DOHH2 (cell line): ENCODE measurements around the gene GPATCH8.

Experiments used
- H3F3A ChIP-seq: fragments of 200-600 bp; sonication (generic), shearing (Covaris generic); 2 replicates; pipeline ENCODE4 v1.6.0; 2016; ENCODE audit warnings: antibody characterized with exemption, mild to moderate bottlenecking; ENCODE audit not compliant: control insufficient read depth, insufficient read depth
- H3K27ac ChIP-seq: fragments of 200-600 bp; sonication (generic); 2 replicates; pipeline ENCODE4 v1.5.1; 2014; ENCODE audit warnings: low read depth, mild to moderate bottlenecking, low read length, moderate library complexity
- H3K27me3 ChIP-seq: fragments of 200-600 bp; sonication (generic); 2 replicates; pipeline ENCODE4 v1.6.1; 2014; ENCODE audit warnings: mild to moderate bottlenecking, low read length, mixed read lengths; ENCODE audit not compliant: control insufficient read depth
- H3K36me3 ChIP-seq: fragments of 200-600 bp; sonication (generic); 2 replicates; pipeline ENCODE4 v1.6.1; 2014; ENCODE audit warnings: mild to moderate bottlenecking, low read length, moderate library complexity, mixed read lengths; ENCODE audit not compliant: control insufficient read depth
- H3K4me1 ChIP-seq: fragments of 200-600 bp; sonication (generic); 2 replicates; pipeline ENCODE4 v1.6.1; 2014; ENCODE audit warnings: mild to moderate bottlenecking, low read length, mixed read lengths; ENCODE audit not compliant: control insufficient read depth
- H3K4me2 ChIP-seq: fragments of 200-600 bp; sonication (generic); 2 replicates; pipeline ENCODE4 v1.6.0; 2014; ENCODE audit warnings: mild to moderate bottlenecking, low read length, moderate library complexity
- H3K4me3 ChIP-seq: fragments of 200-600 bp; sonication (generic); 2 replicates; pipeline ENCODE4 v1.5.1; 2014; ENCODE audit warnings: mild to moderate bottlenecking, low read length, mixed read lengths
- H3K79me2 ChIP-seq: fragments of 200-600 bp; sonication (generic); 2 replicates; pipeline ENCODE4 v1.6.1; 2014; ENCODE audit warnings: mild to moderate bottlenecking, low read length, mixed read lengths; ENCODE audit not compliant: control insufficient read depth
- H3K9me2 ChIP-seq: fragments of 200-600 bp; sonication (generic); replicated peaks from 2 replicates; pipeline ENCODE4 v1.6.1; 2014; ENCODE audit warnings: mild to moderate bottlenecking, low read length, mixed read lengths; ENCODE audit not compliant: control insufficient read depth
- H3K9me3 ChIP-seq: fragments of 200-600 bp; sonication (generic); 2 replicates; pipeline ENCODE4 v1.6.1; 2014; ENCODE audit warnings: antibody characterized with exemption, low read length, mixed read lengths; ENCODE audit not compliant: control insufficient read depth, insufficient read depth
- H4K20me1 ChIP-seq: fragments of 200-600 bp; sonication (generic); 2 replicates; pipeline ENCODE4 v1.6.0; 2014; ENCODE audit warnings: low read depth, mild to moderate bottlenecking, antibody characterized with exemption, low read length, moderate library complexity; ENCODE audit not compliant: control insufficient read depth, insufficient read depth
- EZH2phosphoT487 ChIP-seq: fragments of 200-600 bp; sonication (generic); IDR thresholded peaks from 2 replicates; pipeline ENCODE4 v1.6.1; 2017; ENCODE audit warnings: borderline replicate concordance, mild to moderate bottlenecking, antibody characterized with exemption, low read length, moderate library complexity, mixed read lengths
- TF ChIP-seq, protein P1 (sequence below): fragments of 200-600 bp; sonication (generic); IDR thresholded peaks from one replicate; pipeline ENCODE4 v1.5.1; 2014; ENCODE audit warnings: antibody characterized with exemption, mild to moderate bottlenecking, low read depth, low read length; ENCODE audit not compliant: poor library complexity, severe bottlenecking

Gene GPATCH8

DNA sequence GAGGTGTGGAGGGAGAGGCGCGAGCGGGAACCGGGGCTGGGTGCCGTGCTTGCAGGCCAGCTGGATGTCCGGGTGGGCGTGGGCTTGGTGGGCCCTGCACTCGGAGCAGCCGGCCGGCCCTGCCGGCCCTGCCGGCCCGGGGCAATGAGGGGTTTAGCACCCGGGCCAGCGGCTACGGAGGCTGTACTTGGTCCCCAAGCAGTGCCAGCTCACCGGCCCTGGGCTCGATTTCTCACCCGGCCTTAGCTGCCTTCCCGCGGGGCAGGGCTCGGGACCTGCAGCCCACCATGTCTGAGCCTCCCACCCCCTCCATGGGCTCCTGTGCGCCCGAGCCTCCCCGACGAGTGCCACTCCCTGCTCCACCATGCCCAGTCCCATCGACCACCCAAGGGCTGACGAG lies 24.7 kb upstream of the GPATCH8 start:
- Histone ChIP-seq H3K9me2 (no peaks in the 10 kb centered on the region), H3K27ac (no peak overlapping the region), H3K36me3 (no peaks in the 10 kb centered on the region), H3K27me3 (no peaks in the 10 kb centered on the region), H3K4me3 (no peak overlapping the region), H3K79me2 (no peaks in the 10 kb centered on the region), H3K4me2 (no peak overlapping the region), H3K4me1 (peaks cover 8% of the 10 kb centered on the region), H4K20me1 (no peaks in the 10 kb centered on the region), H3K9me3 (no peaks in the 10 kb centered on the region), H3F3A (no peaks in the 10 kb centered on the region)
- TF ChIP-seq EZH2phosphoT487, result no peak
- TF ChIP-seq, protein P1, sequence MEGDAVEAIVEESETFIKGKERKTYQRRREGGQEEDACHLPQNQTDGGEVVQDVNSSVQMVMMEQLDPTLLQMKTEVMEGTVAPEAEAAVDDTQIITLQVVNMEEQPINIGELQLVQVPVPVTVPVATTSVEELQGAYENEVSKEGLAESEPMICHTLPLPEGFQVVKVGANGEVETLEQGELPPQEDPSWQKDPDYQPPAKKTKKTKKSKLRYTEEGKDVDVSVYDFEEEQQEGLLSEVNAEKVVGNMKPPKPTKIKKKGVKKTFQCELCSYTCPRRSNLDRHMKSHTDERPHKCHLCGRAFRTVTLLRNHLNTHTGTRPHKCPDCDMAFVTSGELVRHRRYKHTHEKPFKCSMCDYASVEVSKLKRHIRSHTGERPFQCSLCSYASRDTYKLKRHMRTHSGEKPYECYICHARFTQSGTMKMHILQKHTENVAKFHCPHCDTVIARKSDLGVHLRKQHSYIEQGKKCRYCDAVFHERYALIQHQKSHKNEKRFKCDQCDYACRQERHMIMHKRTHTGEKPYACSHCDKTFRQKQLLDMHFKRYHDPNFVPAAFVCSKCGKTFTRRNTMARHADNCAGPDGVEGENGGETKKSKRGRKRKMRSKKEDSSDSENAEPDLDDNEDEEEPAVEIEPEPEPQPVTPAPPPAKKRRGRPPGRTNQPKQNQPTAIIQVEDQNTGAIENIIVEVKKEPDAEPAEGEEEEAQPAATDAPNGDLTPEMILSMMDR, result no peak

DNA sequence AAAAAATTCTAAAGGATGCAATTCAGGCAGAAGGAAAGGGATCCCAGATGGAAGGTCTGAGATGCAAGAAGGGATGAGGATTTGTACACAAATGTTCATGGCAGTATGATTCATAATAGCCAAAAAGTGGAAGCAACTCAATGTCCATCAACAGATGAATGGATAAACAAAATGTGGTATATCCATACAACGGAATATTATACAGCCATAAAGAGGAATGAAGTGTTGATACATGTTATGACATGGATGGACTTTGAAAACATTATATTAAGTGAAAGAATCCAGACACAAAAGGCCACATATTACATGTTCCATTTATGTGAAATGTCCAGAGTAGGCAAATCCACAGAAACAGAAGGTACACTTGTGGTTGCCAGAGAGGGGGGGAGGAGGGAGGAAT lies 23.9 kb upstream of the GPATCH8 start:
- H3K9me2 ChIP-seq, result no peaks in the 10 kb centered on the region
- TF ChIP-seq, protein P1, result no peak
- no peak for TF ChIP-seq EZH2phosphoT487
- H3K4me2 ChIP-seq, result no peak overlapping the region
- no peaks in the 10 kb centered on the region for H3K79me2 ChIP-seq
- H3F3A ChIP-seq, result no peaks in the 10 kb centered on the region
- H4K20me1 ChIP-seq, result no peaks in the 10 kb centered on the region
- peaks cover 9% of the 10 kb centered on the region for H3K4me1 ChIP-seq
- no peak overlapping the region for H3K27ac ChIP-seq
- no peaks in the 10 kb centered on the region for H3K27me3 ChIP-seq
- H3K9me3 ChIP-seq, result no peaks in the 10 kb centered on the region
- H3K4me3 ChIP-seq, result no peak overlapping the region
- no peaks in the 10 kb centered on the region for H3K36me3 ChIP-seq

DNA sequence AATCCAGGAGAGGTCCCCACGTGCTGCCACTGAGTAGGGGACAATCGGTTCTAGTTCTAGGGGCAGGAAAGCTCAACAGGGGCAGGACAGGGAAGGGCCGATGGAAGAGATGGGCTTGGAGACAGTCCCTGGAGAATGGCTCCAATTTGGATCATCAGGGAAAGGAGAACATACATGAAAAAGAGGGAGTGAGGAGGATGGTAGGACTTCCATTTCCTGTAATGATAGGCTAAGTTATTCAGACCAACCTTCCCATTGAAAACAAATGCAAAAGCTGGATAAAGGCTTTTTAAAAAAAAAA lies 20.4 kb upstream of the GPATCH8 start:
- H3K27me3 ChIP-seq, result no peaks in the 10 kb centered on the region
- H3K4me3 ChIP-seq, result peak overlapping the region; percentile 43; the same call in 1 of the 2 replicates
- H3K9me2 ChIP-seq, result no peaks in the 10 kb centered on the region
- no peak for TF ChIP-seq EZH2phosphoT487
- TF ChIP-seq, protein P1, result no peak
- H3K9me3 ChIP-seq, result no peaks in the 10 kb centered on the region
- no peaks in the 10 kb centered on the region for H3K36me3 ChIP-seq
- H3K4me2 ChIP-seq, result peak overlapping the region; percentile 50
- H3F3A ChIP-seq, result no peaks in the 10 kb centered on the region
- H3K4me1 ChIP-seq, result peaks cover 9% of the 10 kb centered on the region
- H3K27ac ChIP-seq, result no peak overlapping the region
- no peaks in the 10 kb centered on the region for H4K20me1 ChIP-seq
- no peaks in the 10 kb centered on the region for H3K79me2 ChIP-seq
